HepG2 (cell line): ENCODE data around the gene BAIAP2L1. TPM values are rescaled to one million over a fixed set of nuclear protein-coding genes. Genes with fewer than 3 reads are reported as not detected.
A peak's percentile ranks its signal among the peaks of the same experiment; 100 is the strongest.

Experiments used
- ARID4A ChIP-seq: sonication (generic); formaldehyde crosslinking; IDR thresholded peaks from 2 replicates; pipeline ENCODE4 v1.5.0; 2020; ENCODE audit warnings: mild to moderate bottlenecking, missing genetic modification reagents, borderline replicate concordance
- HDAC1 ChIP-seq: sonication (generic); formaldehyde crosslinking; IDR thresholded peaks from 2 replicates; pipeline ENCODE4 v1.5.1; 2020; ENCODE audit warnings: mild to moderate bottlenecking, missing genetic modification reagents
- MED13 ChIP-seq: sonication (generic); formaldehyde crosslinking; IDR thresholded peaks from 2 replicates; pipeline ENCODE4 v1.5.0; 2020; ENCODE audit warnings: missing genetic modification reagents
- MTF2 ChIP-seq: sonication (generic); formaldehyde crosslinking; IDR thresholded peaks from 2 replicates; pipeline ENCODE4 v1.5.0; 2020; ENCODE audit warnings: missing genetic modification reagents, borderline replicate concordance
- POLR2AphosphoS2 ChIP-seq: IDR thresholded peaks from 2 replicates; pipeline ENCODE4 v1.6.1; 2011; ENCODE audit warnings: low read depth, low read length, improper control_type of control experiment
- SIN3B ChIP-seq: fragments of 150-350 bp; IDR thresholded peaks from 2 replicates; pipeline ENCODE4 v1.6.1; 2014; ENCODE audit warnings: low read length
- ZBTB4 ChIP-seq: sonication (generic); formaldehyde crosslinking; IDR thresholded peaks from 2 replicates; pipeline ENCODE4 v1.4.0; 2020; ENCODE audit warnings: missing genetic modification reagents, mild to moderate bottlenecking, borderline replicate concordance
- ZFP36L2 ChIP-seq: sonication (generic); formaldehyde crosslinking; IDR thresholded peaks from 2 replicates; pipeline ENCODE4 v1.4.0; 2020; ENCODE audit warnings: missing genetic modification reagents
- ZMAT3 ChIP-seq: sonication (generic); formaldehyde crosslinking; conservative IDR thresholded peaks from 2 replicates; pipeline ENCODE4 v1.7.0; 2021; ENCODE audit warnings: missing genetic modification reagents
- ZNF17 ChIP-seq: sonication (generic); formaldehyde crosslinking; IDR thresholded peaks from 2 replicates; pipeline ENCODE4 v1.5.0; 2020; ENCODE audit warnings: mild to moderate bottlenecking, missing genetic modification reagents
- ZNF468 ChIP-seq: sonication (generic); formaldehyde crosslinking; IDR thresholded peaks from 2 replicates; pipeline ENCODE4 v1.8.0; 2022; ENCODE audit warnings: mild to moderate bottlenecking, moderate library complexity, missing genetic modification reagents
- ZNF670 ChIP-seq: sonication (generic); formaldehyde crosslinking; IDR thresholded peaks from 2 replicates; pipeline ENCODE4 v1.8.0; 2022; ENCODE audit warnings: mild to moderate bottlenecking, missing genetic modification reagents, borderline replicate concordance
- ZNF687 ChIP-seq: sonication (generic); formaldehyde crosslinking; IDR thresholded peaks from 2 replicates; pipeline ENCODE4 v1.5.1; 2020; ENCODE audit warnings: mild to moderate bottlenecking, missing genetic modification reagents, moderate library complexity
- polyA plus RNA-seq, 8 experiments: library from polyadenylated mRNA; depleted of rRNA in 3 of 8; stranded (reverse) in 7 of 8; unstranded in 1 of 8; fragments of >200 nt; fragmentation: Illumina TruSeq in 4 of 8; extraction: Trizol in 4 of 8; gene quantifications; 2 replicates each; pipeline versions ENCODE4 v1.2.1 to v1.2.3, GENCODE V29; 2011 to 2016; ENCODE audit warnings: low read depth in 4 of 8, missing spikeins in 1 of 8, mixed read lengths in 1 of 8; ENCODE audit not compliant: insufficient read depth in 1 of 8
- total RNA-seq, 5 experiments: library from RNA; depleted of rRNA; stranded (reverse); fragments of >200 nt; fragmentation: Illumina TruSeq; extraction: Trizol; gene quantifications; 2 replicates each; pipeline ENCODE4 v1.2.3, GENCODE V29; 2016; ENCODE audit warnings: low read depth in 1 of 5
- TF ChIP-seq, protein P1 (sequence below): sonication (generic); formaldehyde crosslinking; IDR thresholded peaks from 2 replicates; pipeline ENCODE4 v1.5.0; 2020; ENCODE audit warnings: missing genetic modification reagents, mild to moderate bottlenecking, borderline replicate concordance

BAIAP2L1 gene
- total and polyA plus RNA-seq, 2 of the 13 experiments (the other 11 are each of a cell fraction or from before 2014, with no cell fraction given): 13.0 to 21.5 TPM

GRCh38 chr7:98251601-98252424 lies 149.1 kb downstream of the BAIAP2L1 start, which contains the start of gene TECPR1 (continued):
- TF ChIP-seq ZBTB4 (CRISPR knock-in tag) (no peak), SIN3B (no peak; the same call in 1 of the 2 replicates), MED13 (CRISPR knock-in tag) (no peak), ZNF687 (peak; percentile 89), ZFP36L2 (no peak), POLR2AphosphoS2 (no peak), ARID4A (CRISPR knock-in tag) (peak; percentile 99; the same call in 1 of the 2 replicates), ZNF468 (CRISPR knock-in tag) (0 out of 2 replicates have a peak, but pooled peaks have one; percentile 50), MTF2 (0 out of 2 replicates have a peak, but pooled peaks have one; percentile 51), ZMAT3 (CRISPR knock-in tag) (peak; percentile 92), ZNF670 (CRISPR knock-in tag) (no peak), ZNF17 (CRISPR knock-in tag) (no peak), HDAC1 (CRISPR knock-in tag) (peak; percentile 97)
- TF ChIP-seq, protein P1, sequence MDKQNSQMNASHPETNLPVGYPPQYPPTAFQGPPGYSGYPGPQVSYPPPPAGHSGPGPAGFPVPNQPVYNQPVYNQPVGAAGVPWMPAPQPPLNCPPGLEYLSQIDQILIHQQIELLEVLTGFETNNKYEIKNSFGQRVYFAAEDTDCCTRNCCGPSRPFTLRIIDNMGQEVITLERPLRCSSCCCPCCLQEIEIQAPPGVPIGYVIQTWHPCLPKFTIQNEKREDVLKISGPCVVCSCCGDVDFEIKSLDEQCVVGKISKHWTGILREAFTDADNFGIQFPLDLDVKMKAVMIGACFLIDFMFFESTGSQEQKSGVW: no peak
